Measurements from ENCODE around the gene ZP4.
"Not testable (repeated sequence)": the region's sequence is repeated elsewhere in the genome, so short reads cannot be mapped to it uniquely, and the experiment has no call there.

The ZP4 gene

GRCh38 chr1:237864338-237865244, 26.1 kb downstream of the ZP4 start:
- H3K4me3 Mint-ChIP-seq = peak overlapping the region; percentile 48
- no peaks in the 10 kb centered on the region for H3K36me3 Mint-ChIP-seq (ENCODE audit: low read depth)
- no peaks in the 10 kb centered on the region for H3K9me3 Mint-ChIP-seq
- H3K27ac Mint-ChIP-seq = no peak overlapping the region
- DNase-seq (ENCODE audit: low spot score) = peak; percentile 13
- H3K27me3 Mint-ChIP-seq (ENCODE audit: low read depth) = no peaks in the 10 kb centered on the region
- no peaks in the 10 kb centered on the region for H3K4me1 Mint-ChIP-seq (ENCODE audit: low read depth)

- Mint-ChIP-seq H3K4me3 (no peak overlapping the region), H3K36me3 (ENCODE audit: low read depth) (no peaks in the 10 kb centered on the region), H3K27ac (no peak overlapping the region), H3K27me3 (ENCODE audit: low read depth) (no peaks in the 10 kb centered on the region), H3K9me3 (no peaks in the 10 kb centered on the region), H3K4me1 (ENCODE audit: low read depth) (no peaks in the 10 kb centered on the region)
- DNase-seq (ENCODE audit: low spot score) = no peak
Measured at GRCh38 chr1:237863234-237863633, 27.5 kb downstream of the ZP4 start.

GRCh38 chr1:237861944-237862343, 28.8 kb downstream of the ZP4 start:
- Mint-ChIP-seq H3K27me3 (ENCODE audit: low read depth) (no peaks in the 10 kb centered on the region), H3K4me3 (no peak overlapping the region), H3K36me3 (ENCODE audit: low read depth) (no peaks in the 10 kb centered on the region), H3K9me3 (no peaks in the 10 kb centered on the region), H3K27ac (no peak overlapping the region), H3K4me1 (ENCODE audit: low read depth) (no peaks in the 10 kb centered on the region)
- DNase-seq (ENCODE audit: low spot score) = no peak

DNA sequence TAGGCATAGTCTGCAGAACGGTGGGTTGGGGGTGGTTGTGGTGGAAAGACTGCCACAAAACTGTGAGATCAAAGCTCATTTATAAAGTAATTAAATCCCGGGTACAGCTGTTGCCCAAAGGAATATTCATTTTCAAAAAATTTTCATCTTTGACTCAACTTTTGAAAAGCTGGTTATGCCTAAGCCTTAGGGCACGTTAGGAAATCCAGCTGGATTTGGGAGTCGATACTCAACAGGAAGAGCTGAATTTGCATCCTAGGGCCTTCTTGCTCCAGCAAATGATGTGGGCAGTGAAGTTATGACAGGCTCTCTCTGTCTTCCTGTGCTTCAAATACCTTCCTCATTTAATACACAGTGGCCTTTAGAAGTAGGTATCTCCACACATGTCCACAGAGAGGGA, 31.7 kb downstream of the ZP4 start:
- peaks cover 3% of the 10 kb centered on the region for H3K9me3 Mint-ChIP-seq
- H3K36me3 Mint-ChIP-seq (ENCODE audit: low read depth) = no peaks in the 10 kb centered on the region
- no peaks in the 10 kb centered on the region for H3K27me3 Mint-ChIP-seq (ENCODE audit: low read depth)
- no peak overlapping the region for H3K27ac Mint-ChIP-seq
- H3K4me3 Mint-ChIP-seq = no peak overlapping the region
- DNase-seq (ENCODE audit: low spot score) = no peak
- H3K4me1 Mint-ChIP-seq (ENCODE audit: low read depth) = no peaks in the 10 kb centered on the region

GRCh38 chr1:237857455-237857854, 33.3 kb downstream of the ZP4 start:
- H3K27me3 Mint-ChIP-seq (ENCODE audit: low read depth) = no peaks in the 10 kb centered on the region
- no peak overlapping the region for H3K4me3 Mint-ChIP-seq
- no peak overlapping the region for H3K27ac Mint-ChIP-seq
- H3K9me3 Mint-ChIP-seq = peaks cover 3% of the 10 kb centered on the region
- no peaks in the 10 kb centered on the region for H3K36me3 Mint-ChIP-seq (ENCODE audit: low read depth)
- no peaks in the 10 kb centered on the region for H3K4me1 Mint-ChIP-seq (ENCODE audit: low read depth)
- no peak for DNase-seq (ENCODE audit: low spot score)

DNA sequence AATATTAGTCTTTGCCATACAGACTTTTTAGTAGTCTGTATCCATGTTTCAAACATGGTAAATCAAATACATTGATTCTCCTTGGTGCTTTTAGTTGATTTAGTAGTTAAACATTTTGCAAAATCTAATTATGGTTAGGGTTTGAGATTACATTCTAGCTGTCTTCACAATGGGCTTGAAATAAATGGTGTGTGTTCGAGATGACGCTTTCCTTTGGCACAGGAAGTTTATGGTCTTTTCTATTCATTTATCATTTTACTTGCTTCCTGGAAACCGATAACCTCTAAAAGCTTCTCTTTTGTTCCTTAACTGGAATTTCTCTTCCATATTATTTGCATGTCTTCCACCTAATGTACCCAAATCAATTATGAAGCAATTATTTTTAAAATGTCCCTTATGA, 38.4 kb downstream of the ZP4 start:
- Mint-ChIP-seq H3K36me3 (ENCODE audit: low read depth) (no peaks in the 10 kb centered on the region), H3K4me3 (no peak overlapping the region), H3K9me3 (peaks cover 3% of the 10 kb centered on the region), H3K4me1 (ENCODE audit: low read depth) (no peaks in the 10 kb centered on the region), H3K27me3 (ENCODE audit: low read depth) (no peaks in the 10 kb centered on the region), H3K27ac (no peak overlapping the region)
- DNase-seq (ENCODE audit: low spot score) = no peak

DNA sequence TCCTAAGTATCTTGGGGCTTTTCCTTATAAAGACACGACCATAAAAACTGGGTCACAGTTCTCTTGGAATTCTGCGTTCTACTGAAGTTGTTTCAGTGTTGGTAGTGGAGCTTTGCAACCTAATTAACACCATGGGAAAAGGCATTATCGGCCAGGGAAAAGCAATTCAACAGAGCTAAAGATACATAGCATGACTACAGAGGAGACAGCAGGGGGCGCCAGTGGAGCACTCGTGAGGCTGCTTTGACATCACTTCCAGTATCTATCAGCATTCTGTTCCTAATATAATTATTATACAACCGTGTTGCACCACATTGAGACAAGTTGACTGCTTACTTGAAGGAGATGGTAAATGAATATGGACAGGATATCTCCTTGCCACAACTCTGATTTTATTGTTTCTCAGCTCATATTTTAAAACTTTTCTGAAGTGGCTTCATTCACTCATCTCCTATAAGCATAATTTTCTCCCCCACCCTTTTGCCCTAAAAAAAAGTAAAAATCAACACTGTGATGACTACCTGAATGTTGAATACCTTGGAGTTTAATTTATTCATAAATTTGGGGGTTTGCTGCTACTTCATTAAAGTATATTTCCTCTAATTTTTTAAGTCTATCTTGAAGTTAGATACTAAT, 39.4 kb downstream of the ZP4 start:
- H3K4me3 Mint-ChIP-seq = no peak overlapping the region
- no peak overlapping the region for H3K27ac Mint-ChIP-seq
- H3K9me3 Mint-ChIP-seq = peaks cover 3% of the 10 kb centered on the region
- no peaks in the 10 kb centered on the region for H3K36me3 Mint-ChIP-seq (ENCODE audit: low read depth)
- H3K4me1 Mint-ChIP-seq (ENCODE audit: low read depth) = no peaks in the 10 kb centered on the region
- no peak for DNase-seq (ENCODE audit: low spot score)
- no peaks in the 10 kb centered on the region for H3K27me3 Mint-ChIP-seq (ENCODE audit: low read depth)

DNA sequence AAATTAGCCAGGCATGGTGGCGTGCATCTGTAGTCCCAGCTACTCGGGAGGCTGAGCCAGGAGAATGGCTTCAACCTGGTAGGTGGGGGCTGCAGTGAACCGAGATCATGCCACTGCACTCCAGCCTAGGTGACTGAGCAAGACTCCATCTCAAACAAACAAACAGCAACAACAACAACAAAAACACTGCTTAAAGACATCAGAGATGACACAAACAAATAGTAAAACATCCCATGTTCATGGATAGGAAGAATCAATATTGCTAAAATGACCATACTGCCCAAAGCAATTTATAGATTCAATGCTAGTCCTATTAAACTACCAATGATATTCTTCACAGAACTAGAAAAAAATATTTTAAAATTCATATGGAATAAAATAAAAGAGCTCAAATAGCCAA, 47.2 kb downstream of the ZP4 start:
- H3K9me3 Mint-ChIP-seq; H3K27me3 Mint-ChIP-seq (ENCODE audit: low read depth); H3K36me3 Mint-ChIP-seq (ENCODE audit: low read depth); H3K4me3 Mint-ChIP-seq; DNase-seq (ENCODE audit: low spot score); H3K27ac Mint-ChIP-seq; H3K4me1 Mint-ChIP-seq (ENCODE audit: low read depth): not testable (repeated sequence)

GRCh38 chr1:237841485-237841884, 49.2 kb downstream of the ZP4 start:
- Mint-ChIP-seq H3K4me1 (ENCODE audit: low read depth) (no peaks in the 10 kb centered on the region), H3K27me3 (ENCODE audit: low read depth) (no peaks in the 10 kb centered on the region), H3K4me3 (no peak overlapping the region), H3K27ac (no peak overlapping the region), H3K36me3 (ENCODE audit: low read depth) (no peaks in the 10 kb centered on the region), H3K9me3 (no peaks in the 10 kb centered on the region)
- DNase-seq (ENCODE audit: low spot score) = no peak

- Mint-ChIP-seq H3K4me1 (ENCODE audit: low read depth) (no peaks in the 10 kb centered on the region), H3K27ac (no peak overlapping the region)
Measured at GRCh38 chr1:237838904-237839534, 51.7 kb downstream of the ZP4 start.

GRCh38 chr1:237838320-237838719, 52.4 kb downstream of the ZP4 start:
- Mint-ChIP-seq H3K4me3 (no peak overlapping the region), H3K4me1 (ENCODE audit: low read depth) (no peaks in the 10 kb centered on the region)

More at GRCh38 chr1:237838904-237839534, 51.7 kb downstream of the ZP4 start:
- no peak for DNase-seq (ENCODE audit: low spot score)
- H3K9me3 Mint-ChIP-seq = no peaks in the 10 kb centered on the region
- no peaks in the 10 kb centered on the region for H3K36me3 Mint-ChIP-seq (ENCODE audit: low read depth)
- H3K4me3 Mint-ChIP-seq = no peak overlapping the region
- no peaks in the 10 kb centered on the region for H3K27me3 Mint-ChIP-seq (ENCODE audit: low read depth)

DNA sequence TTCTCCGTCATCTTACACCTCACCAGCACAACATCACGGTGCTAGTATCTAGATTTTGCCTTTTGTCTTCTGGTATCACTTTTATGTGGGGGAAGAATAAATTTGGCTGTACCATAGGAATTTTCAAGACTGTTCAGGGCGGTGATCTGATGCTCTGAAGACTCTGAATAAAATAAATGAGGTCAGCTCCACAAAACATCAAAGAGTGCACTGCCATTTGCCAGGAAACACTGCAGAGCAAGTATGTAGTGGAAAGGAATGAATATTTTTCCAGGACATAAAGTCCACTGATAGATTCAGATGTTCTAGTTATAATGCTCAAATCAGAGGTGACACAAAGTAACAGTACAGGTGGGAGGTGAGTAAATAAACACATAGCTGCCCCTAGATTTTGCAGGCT, 56.3 kb downstream of the ZP4 start:
- Mint-ChIP-seq H3K36me3 (ENCODE audit: low read depth) (no peaks in the 10 kb centered on the region), H3K27ac (no peak overlapping the region), H3K27me3 (ENCODE audit: low read depth) (no peaks in the 10 kb centered on the region), H3K9me3 (no peaks in the 10 kb centered on the region), H3K4me1 (ENCODE audit: low read depth) (no peaks in the 10 kb centered on the region), H3K4me3 (no peak overlapping the region)
- DNase-seq (ENCODE audit: low spot score) = no peak

More at GRCh38 chr1:237838320-237838719, 52.4 kb downstream of the ZP4 start:
- Mint-ChIP-seq H3K9me3 (no peaks in the 10 kb centered on the region), H3K27ac (no peak overlapping the region), H3K36me3 (ENCODE audit: low read depth) (no peaks in the 10 kb centered on the region), H3K27me3 (ENCODE audit: low read depth) (no peaks in the 10 kb centered on the region)
- no peak for DNase-seq (ENCODE audit: low spot score)

- no peak for DNase-seq (ENCODE audit: low spot score)
- Mint-ChIP-seq H3K4me1 (ENCODE audit: low read depth) (no peaks in the 10 kb centered on the region), H3K9me3 (no peaks in the 10 kb centered on the region), H3K4me3 (no peak overlapping the region), H3K27me3 (ENCODE audit: low read depth) (no peaks in the 10 kb centered on the region), H3K27ac (no peak overlapping the region), H3K36me3 (ENCODE audit: low read depth) (no peaks in the 10 kb centered on the region)
Measured at GRCh38 chr1:237834048-237834447, 56.7 kb downstream of the ZP4 start.

DNA sequence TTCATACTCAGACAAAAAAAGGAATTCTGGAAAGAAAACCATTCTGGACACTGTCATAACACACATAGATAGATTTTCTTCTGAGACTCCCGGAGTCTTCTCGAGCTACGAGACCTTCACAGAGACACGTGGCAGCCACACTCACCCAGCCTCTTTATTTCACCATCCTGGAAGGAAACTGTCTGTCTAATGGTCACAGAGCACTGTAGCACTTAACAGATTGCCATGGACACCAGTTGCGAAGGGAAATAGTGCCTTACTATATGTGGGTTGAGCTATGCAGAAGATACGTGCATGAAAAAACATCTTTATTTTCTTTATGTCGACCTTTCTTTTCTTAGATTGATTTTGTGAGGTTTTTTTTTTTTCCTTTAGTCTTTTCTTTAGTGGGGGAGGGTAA, 57.9 kb downstream of the ZP4 start:
- DNase-seq (ENCODE audit: low spot score) = no peak
- H3K27me3 Mint-ChIP-seq (ENCODE audit: low read depth) = no peaks in the 10 kb centered on the region
- H3K4me3 Mint-ChIP-seq = no peak overlapping the region
- H3K36me3 Mint-ChIP-seq (ENCODE audit: low read depth) = no peaks in the 10 kb centered on the region
- no peaks in the 10 kb centered on the region for H3K9me3 Mint-ChIP-seq
- H3K27ac Mint-ChIP-seq = no peak overlapping the region
- no peaks in the 10 kb centered on the region for H3K4me1 Mint-ChIP-seq (ENCODE audit: low read depth)

All from T-helper 2 cell treated with Interferon-gamma antibody and Interleukin-4, amounts not matched to agents 5 μg/mL and 100 μg/mL, for 36 hours (primary cell).